Measurements from ENCODE around the gene MPIG6B. TPM values are rescaled to one million over a fixed set of nuclear protein-coding genes. Genes with fewer than 3 reads are reported as not detected.
A peak's percentile ranks its signal among the peaks of the same experiment; 100 is the strongest.

MPIG6B gene, protein sequence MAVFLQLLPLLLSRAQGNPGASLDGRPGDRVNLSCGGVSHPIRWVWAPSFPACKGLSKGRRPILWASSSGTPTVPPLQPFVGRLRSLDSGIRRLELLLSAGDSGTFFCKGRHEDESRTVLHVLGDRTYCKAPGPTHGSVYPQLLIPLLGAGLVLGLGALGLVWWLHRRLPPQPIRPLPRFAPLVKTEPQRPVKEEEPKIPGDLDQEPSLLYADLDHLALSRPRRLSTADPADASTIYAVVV
- total RNA-seq (under 1 TPM in 7 of 9 donors, not detected in 2; 0.19 to 1.00 (median 0.42) TPM), polyA plus RNA-seq (under 1 TPM; 0.17 to 0.23 TPM)
- long read RNA-seq, donor 1: 0 reads
- long read RNA-seq, donor 2: 0 reads
- long read RNA-seq, donor 3: 0 reads

DNA sequence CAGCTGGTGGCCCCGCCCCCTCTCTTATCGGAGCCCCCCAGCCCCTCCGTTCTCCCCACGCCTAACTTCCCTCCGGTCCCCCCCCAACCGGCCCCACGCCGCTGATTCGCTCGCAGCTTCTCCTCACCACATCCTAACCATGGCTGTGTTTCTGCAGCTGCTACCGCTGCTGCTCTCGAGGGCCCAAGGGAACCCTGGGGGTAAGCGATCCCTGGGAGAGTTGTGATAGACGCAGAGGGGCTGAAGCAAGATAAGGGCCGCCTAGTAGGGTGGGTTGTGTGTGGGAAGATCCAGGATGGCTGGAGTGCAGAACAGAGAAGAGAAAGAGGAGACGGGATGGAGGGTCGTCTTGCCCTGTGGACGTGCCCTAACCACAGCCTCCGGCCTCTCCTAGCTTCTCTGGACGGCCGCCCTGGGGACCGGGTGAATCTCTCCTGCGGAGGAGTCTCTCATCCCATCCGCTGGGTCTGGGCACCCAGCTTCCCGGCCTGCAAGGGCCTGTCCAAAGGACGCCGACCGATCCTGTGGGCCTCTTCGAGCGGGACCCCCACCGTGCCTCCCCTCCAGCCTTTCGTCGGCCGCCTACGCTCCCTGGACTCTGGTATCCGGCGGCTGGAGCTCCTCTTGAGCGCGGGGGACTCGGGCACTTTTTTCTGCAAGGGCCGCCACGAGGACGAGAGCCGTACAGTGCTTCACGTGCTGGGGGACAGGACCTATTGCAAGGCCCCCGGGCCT lies at the start of gene MPIG6B:
MPIG6B (plus strand) TSS at position 129 of the 735 bp plus-strand sequence; CDS start at position 140, 11 bp downstream.
- no peak for DNase-seq
- no peak for ATAC-seq
- 62 to 76% (median 67%) methylated on average over 44 to 46 of the region's 46 CpGs for WGBS, 4 donors
- Histone ChIP-seq H3K4me1 (peaks cover 0 to 29% (median 9%) of the 10 kb centered on the region in 12 donors), H3K27me3 (no peaks in the 10 kb centered on the region), H3K27ac (peak within 1 kb of the TSS in 2 of 12 donors; percentile 21 to 50), H3K4me3 (peak within 1 kb of the TSS in 1 of 12 donors; percentile 11), H3K9me3 (no peaks in the 10 kb centered on the region), H3K36me3 (peaks cover 0 to 30% (median 22%) of the 10 kb centered on the region in 9 donors)
- intact Hi-C loops (cut with DNase I): no loop called here
- no peak for TF ChIP-seq CTCF (IDR thresholded peaks at IDR 0.05)
- no peak for TF ChIP-seq POLR2A (IDR thresholded peaks at IDR 0.05)

DNA sequence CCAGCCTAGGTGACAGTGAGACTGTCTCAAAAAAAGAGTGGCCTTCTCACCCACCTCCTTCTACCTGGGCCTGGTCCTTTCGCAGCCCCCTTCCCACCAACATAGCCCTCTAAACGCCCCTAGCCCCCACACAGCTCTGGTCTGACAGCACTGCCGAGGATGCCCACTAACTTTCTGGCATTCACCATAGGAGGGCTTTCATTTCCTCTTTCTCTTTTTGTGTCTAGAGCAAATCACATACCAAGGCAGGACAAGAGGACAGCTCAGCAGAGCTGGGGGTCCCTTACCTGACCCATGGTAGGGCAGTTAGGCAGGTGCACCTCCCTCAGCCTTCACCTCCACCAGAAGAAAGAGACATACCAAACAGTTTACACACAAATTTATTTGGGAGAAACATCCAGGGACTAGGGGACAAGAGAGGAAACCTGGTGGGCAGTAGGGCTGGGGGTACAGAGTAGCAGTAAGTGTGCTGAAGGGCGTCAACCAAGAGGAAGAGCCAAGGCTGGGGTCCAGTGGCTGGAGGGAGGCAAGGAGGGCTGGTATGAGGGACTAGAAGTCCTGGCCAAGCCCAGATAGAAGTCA lies 46.8 kb upstream of the MPIG6B start:
- no peaks in the 10 kb centered on the region for H3K9me3 ChIP-seq
- no peaks in the 10 kb centered on the region for H3K27me3 ChIP-seq
- TF ChIP-seq CTCF (IDR thresholded peaks at IDR 0.05): no peak
- no peak for TF ChIP-seq POLR2A (IDR thresholded peaks at IDR 0.05)
- ATAC-seq (no peak), DNase-seq (no peak)
- intact Hi-C loops (cut with DNase I): loop anchor here in 1 of 10 donors (5.0 kb wide), 1 partner anchor 201 kb away; the partner anchor contains the start of gene SLC44A4
- WGBS, 4 donors: 81 to 90% (median 84%) methylated on average over 4 of the region's 4 CpGs
- no peak overlapping the region for H3K27ac ChIP-seq
- no peak overlapping the region for H3K4me3 ChIP-seq
- peaks cover 0 to 37% (median 23%) of the 10 kb centered on the region in 9 donors for H3K36me3 ChIP-seq
- peaks cover 0 to 14% (median 11%) of the 10 kb centered on the region in 12 donors for H3K4me1 ChIP-seq

DNA sequence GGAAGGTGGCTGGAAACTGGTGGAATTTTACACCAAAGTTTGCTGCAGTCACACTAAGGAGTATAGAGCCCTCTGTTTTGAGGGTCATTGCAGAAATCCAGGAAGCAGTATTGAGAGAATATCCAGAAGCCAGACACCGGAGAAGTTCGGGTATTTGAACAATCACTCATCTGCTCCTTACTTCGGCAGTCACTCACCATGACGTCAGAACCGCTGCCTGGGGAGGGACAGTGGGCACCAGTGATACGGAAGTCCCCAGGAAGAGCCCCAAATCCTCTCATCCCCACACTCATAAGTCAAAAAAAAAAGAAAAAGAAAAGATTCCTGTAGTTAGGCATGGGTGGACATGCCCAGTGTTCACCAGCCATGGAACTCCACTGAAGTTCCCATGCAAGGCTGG lies 46.3 kb upstream of the MPIG6B start:
- no peaks in the 10 kb centered on the region for H3K27me3 ChIP-seq
- no peak for ATAC-seq
- no peak for TF ChIP-seq CTCF (IDR thresholded peaks at IDR 0.05)
- TF ChIP-seq POLR2A (IDR thresholded peaks at IDR 0.05): no peak
- peaks cover 0 to 32% (median 18%) of the 10 kb centered on the region in 9 donors for H3K36me3 ChIP-seq
- peaks cover 0 to 19% (median 13%) of the 10 kb centered on the region in 12 donors for H3K4me1 ChIP-seq
- no peak overlapping the region for H3K27ac ChIP-seq
- intact Hi-C loops (cut with DNase I): loop anchor here in 1 of 10 donors (5.0 kb wide), 1 partner anchor 200 kb away; the partner anchor contains the start of gene SLC44A4
- 73 to 83% (median 79%) methylated on average over 6 of the region's 6 CpGs for WGBS, 4 donors
- DNase-seq: no peak
- H3K4me3 ChIP-seq: no peak overlapping the region
- no peaks in the 10 kb centered on the region for H3K9me3 ChIP-seq

Measured in heart left ventricle (tissue), 16 donors.